HG03066 (cell line): Measurements from ENCODE around the gene MKRN2OS.
"Not testable (repeated sequence)": the region's sequence is repeated elsewhere in the genome, so short reads cannot be mapped to it uniquely, and the experiment has no call there.

Experiments
- ATAC-seq: cut with Tn5 transposase; IDR thresholded peaks from one replicate; pipeline ENCODE4 v1.9.1; 2021; ENCODE audit warnings: low read depth; ENCODE audit not compliant: unreplicated experiment

MKRN2OS gene

GRCh38 chr3:12562451-12562850, 17.2 kb upstream of the MKRN2OS start:
- ATAC-seq: no peak

- ATAC-seq: no peak
Observed at GRCh38 chr3:12561397-12561796, 16.1 kb upstream of the MKRN2OS start.

GRCh38 chr3:12560505-12561190, 15.3 kb upstream of the MKRN2OS start:
- no peak for ATAC-seq

- ATAC-seq: no peak
Observed at GRCh38 chr3:12559520-12559919, 14.2 kb upstream of the MKRN2OS start.

- no peak for ATAC-seq
Observed at GRCh38 chr3:12558706-12559105, 13.4 kb upstream of the MKRN2OS start.

- ATAC-seq: no peak
Observed at GRCh38 chr3:12557473-12558100, 12.3 kb upstream of the MKRN2OS start.

GRCh38 chr3:12556690-12557472, 11.6 kb upstream of the MKRN2OS start, which contains the start of gene MKRN2:
Gene MKRN2, plus strand, starts transcription at chr3:12557087. Its CDS starts 64 bp downstream, at chr3:12557151.
- ATAC-seq: peak; percentile 71

- ATAC-seq: peak; percentile 11
Observed at GRCh38 chr3:12556314-12556689, 11.0 kb upstream of the MKRN2OS start.

GRCh38 chr3:12553921-12554391, 8.7 kb upstream of the MKRN2OS start:
- ATAC-seq: no peak

GRCh38 chr3:12549971-12550760, 4.9 kb upstream of the MKRN2OS start:
- ATAC-seq: no peak

- ATAC-seq: no peak
Observed at GRCh38 chr3:12544652-12545472, 437 bp downstream of the MKRN2OS start.

GRCh38 chr3:12543497-12543896, 1.8 kb downstream of the MKRN2OS start:
- not testable (repeated sequence) for ATAC-seq

- no peak for ATAC-seq
Observed at GRCh38 chr3:12541625-12542024, 3.7 kb downstream of the MKRN2OS start.

GRCh38 chr3:12536423-12536822, 8.9 kb downstream of the MKRN2OS start:
- no peak for ATAC-seq

- ATAC-seq: no peak
Observed at GRCh38 chr3:12532182-12532581, 13.1 kb downstream of the MKRN2OS start.

GRCh38 chr3:12527757-12528143, 17.5 kb downstream of the MKRN2OS start:
- ATAC-seq: no peak

- ATAC-seq: no peak
Observed at GRCh38 chr3:12522721-12523120, 22.6 kb downstream of the MKRN2OS start.

- ATAC-seq: no peak
Observed at GRCh38 chr3:12521010-12521409, 24.3 kb downstream of the MKRN2OS start.

- no peak for ATAC-seq
Observed at GRCh38 chr3:12518261-12519028, 26.9 kb downstream of the MKRN2OS start.
